ENCODE measurements around the gene CWH43. TPM values are rescaled to one million over a fixed set of nuclear protein-coding genes. Genes with fewer than 3 reads are reported as not detected.

Gene CWH43
- total RNA-seq, 3 donors from 2014 or later (not counting 1 experiment from before 2014, with no cell fraction given), result not detected

DNA sequence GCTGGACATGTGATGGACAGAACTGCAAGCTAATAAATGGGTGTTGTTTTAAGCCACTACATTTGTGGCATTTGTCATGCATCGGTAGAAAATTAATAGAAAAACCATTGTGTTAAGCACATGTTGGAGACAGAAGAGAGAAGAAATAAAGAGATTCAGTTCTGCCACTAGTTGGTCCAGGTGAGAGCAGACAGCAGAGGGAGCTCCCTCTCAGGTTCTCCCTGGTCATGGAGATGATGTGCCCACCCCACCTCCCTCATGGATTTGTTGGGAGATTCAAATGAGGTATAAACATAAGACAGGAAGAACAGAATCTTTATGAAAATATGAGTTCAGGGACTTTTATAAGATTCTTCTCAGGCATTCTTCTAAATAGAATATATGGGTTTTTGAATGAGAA is 42.7 kb upstream of the CWH43 start:
- no peak for DNase-seq

DNA sequence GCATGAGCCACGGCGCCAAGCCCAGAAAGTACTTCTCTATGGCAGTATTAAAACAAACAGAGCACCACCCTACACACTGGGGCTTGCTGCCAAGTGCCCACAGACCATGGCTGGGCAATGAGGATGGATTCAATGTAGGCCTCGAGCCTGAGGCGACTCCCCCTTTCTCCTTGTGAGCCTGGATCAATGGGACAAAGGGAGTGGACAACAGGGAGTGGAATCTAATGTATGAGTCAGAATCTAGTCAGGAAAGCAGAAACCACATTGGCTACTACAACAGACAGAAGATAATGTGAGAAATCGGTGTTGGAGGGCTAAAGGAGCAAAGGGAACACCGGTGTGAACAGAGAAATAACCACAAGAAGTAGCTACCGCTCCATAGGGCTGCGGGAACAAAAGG is 41.8 kb upstream of the CWH43 start:
- Histone ChIP-seq H3K9me3 (ENCODE audit: control insufficient read depth, insufficient read depth, low read length) (no peaks in the 10 kb centered on the region), H3K4me3 (ENCODE audit: low read length) (no peak overlapping the region), H3K36me3 (ENCODE audit: control insufficient read depth, insufficient read depth, low read length) (no peaks in the 10 kb centered on the region), H3K4me1 (ENCODE audit: control insufficient read depth, insufficient read depth, low read length) (no peaks in the 10 kb centered on the region), H3K27ac (ENCODE audit: low read length) (no peak overlapping the region), H3K27me3 (ENCODE audit: control insufficient read depth, insufficient read depth, low read length) (no peaks in the 10 kb centered on the region)
- Mint-ChIP-seq H3K27me3 (ENCODE audit: low read depth in 2 of 2) (peaks cover 19 to 23% of the 10 kb centered on the region in 2 donors), H3K27ac (no peak overlapping the region), H3K4me3 (no peak overlapping the region), H3K36me3 (no peaks in the 10 kb centered on the region), H3K9me3 (no peaks in the 10 kb centered on the region), H3K4me1 (no peaks in the 10 kb centered on the region)
- intact Hi-C loops (cut with micrococcal nuclease), result no loop called here
- DNase-seq (no peak), ATAC-seq (no peak)
- 79% methylated on average over 8 of the region's 8 CpGs for WGBS (ENCODE audit: insufficient coverage)
- TF ChIP-seq, protein P1, sequence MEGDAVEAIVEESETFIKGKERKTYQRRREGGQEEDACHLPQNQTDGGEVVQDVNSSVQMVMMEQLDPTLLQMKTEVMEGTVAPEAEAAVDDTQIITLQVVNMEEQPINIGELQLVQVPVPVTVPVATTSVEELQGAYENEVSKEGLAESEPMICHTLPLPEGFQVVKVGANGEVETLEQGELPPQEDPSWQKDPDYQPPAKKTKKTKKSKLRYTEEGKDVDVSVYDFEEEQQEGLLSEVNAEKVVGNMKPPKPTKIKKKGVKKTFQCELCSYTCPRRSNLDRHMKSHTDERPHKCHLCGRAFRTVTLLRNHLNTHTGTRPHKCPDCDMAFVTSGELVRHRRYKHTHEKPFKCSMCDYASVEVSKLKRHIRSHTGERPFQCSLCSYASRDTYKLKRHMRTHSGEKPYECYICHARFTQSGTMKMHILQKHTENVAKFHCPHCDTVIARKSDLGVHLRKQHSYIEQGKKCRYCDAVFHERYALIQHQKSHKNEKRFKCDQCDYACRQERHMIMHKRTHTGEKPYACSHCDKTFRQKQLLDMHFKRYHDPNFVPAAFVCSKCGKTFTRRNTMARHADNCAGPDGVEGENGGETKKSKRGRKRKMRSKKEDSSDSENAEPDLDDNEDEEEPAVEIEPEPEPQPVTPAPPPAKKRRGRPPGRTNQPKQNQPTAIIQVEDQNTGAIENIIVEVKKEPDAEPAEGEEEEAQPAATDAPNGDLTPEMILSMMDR (IDR thresholded peaks at IDR 0.05), result no peak

More for the DNA sequence above, 42.7 kb upstream of the CWH43 start:
- intact Hi-C loops (cut with micrococcal nuclease), result no loop called here
- Histone ChIP-seq H3K4me3 (ENCODE audit: low read length) (no peak overlapping the region), H3K4me1 (ENCODE audit: control insufficient read depth, insufficient read depth, low read length) (no peaks in the 10 kb centered on the region), H3K27ac (ENCODE audit: low read length) (no peak overlapping the region), H3K9me3 (ENCODE audit: control insufficient read depth, insufficient read depth, low read length) (no peaks in the 10 kb centered on the region), H3K36me3 (ENCODE audit: control insufficient read depth, insufficient read depth, low read length) (no peaks in the 10 kb centered on the region), H3K27me3 (ENCODE audit: control insufficient read depth, insufficient read depth, low read length) (no peaks in the 10 kb centered on the region)
- Mint-ChIP-seq H3K36me3 (no peaks in the 10 kb centered on the region), H3K9me3 (no peaks in the 10 kb centered on the region), H3K27ac (no peak overlapping the region), H3K4me3 (no peak overlapping the region), H3K27me3 (ENCODE audit: low read depth in 2 of 2) (peaks cover 18 to 23% of the 10 kb centered on the region in 2 donors), H3K4me1 (no peaks in the 10 kb centered on the region)
- WGBS (ENCODE audit: insufficient coverage), result 91% methylated on average over 1 of the region's 1 CpG
- TF ChIP-seq, protein P1 (IDR thresholded peaks at IDR 0.05), result no peak
- ATAC-seq, result no peak

DNA sequence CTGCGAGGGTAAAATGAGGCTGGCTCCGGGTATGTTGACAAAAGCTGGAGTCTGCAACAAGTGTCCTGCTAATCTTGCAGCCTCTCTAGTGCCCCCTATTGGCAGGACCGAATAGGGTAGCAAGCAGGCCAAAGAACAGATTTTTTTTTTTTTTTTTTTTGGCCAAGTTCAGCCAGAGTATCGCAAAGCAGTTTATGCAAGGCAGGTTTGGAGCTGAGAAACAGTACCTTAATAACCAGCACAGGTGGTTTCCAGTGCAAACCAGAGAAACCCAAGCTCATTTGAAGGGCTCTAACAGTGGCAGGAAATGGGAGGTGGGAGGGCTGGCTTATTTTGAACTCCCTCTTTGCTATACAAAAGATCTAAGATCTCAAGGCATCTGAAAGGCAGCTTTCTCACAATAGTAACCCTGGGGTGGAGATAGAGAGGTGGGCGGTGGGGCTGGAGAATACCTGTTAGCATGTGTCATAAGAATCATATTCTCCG is 41.3 kb upstream of the CWH43 start:
- Histone ChIP-seq H3K9me3 (ENCODE audit: control insufficient read depth, insufficient read depth, low read length) (no peaks in the 10 kb centered on the region), H3K4me1 (ENCODE audit: control insufficient read depth, insufficient read depth, low read length) (no peaks in the 10 kb centered on the region), H3K27me3 (ENCODE audit: control insufficient read depth, insufficient read depth, low read length) (no peaks in the 10 kb centered on the region), H3K36me3 (ENCODE audit: control insufficient read depth, insufficient read depth, low read length) (no peaks in the 10 kb centered on the region), H3K27ac (ENCODE audit: low read length) (no peak overlapping the region), H3K4me3 (ENCODE audit: low read length) (no peak overlapping the region)
- no peaks in the 10 kb centered on the region for H3K9me3 Mint-ChIP-seq
- intact Hi-C loops (cut with micrococcal nuclease), result no loop called here
- H3K27me3 Mint-ChIP-seq (ENCODE audit: low read depth in 2 of 2), result peaks cover 19 to 23% of the 10 kb centered on the region in 2 donors
- WGBS (ENCODE audit: insufficient coverage), result 63% methylated on average over 6 of the region's 6 CpGs
- ATAC-seq (peak in 1 of 3 donors; percentile 29), DNase-seq (peak in 1 of 2 donors; percentile 74)
- H3K36me3 Mint-ChIP-seq, result no peaks in the 10 kb centered on the region
- TF ChIP-seq, protein P1 (IDR thresholded peaks at IDR 0.05), result no peak
- no peak overlapping the region for H3K4me3 Mint-ChIP-seq
- no peaks in the 10 kb centered on the region for H3K4me1 Mint-ChIP-seq
- H3K27ac Mint-ChIP-seq, result no peak overlapping the region

DNA sequence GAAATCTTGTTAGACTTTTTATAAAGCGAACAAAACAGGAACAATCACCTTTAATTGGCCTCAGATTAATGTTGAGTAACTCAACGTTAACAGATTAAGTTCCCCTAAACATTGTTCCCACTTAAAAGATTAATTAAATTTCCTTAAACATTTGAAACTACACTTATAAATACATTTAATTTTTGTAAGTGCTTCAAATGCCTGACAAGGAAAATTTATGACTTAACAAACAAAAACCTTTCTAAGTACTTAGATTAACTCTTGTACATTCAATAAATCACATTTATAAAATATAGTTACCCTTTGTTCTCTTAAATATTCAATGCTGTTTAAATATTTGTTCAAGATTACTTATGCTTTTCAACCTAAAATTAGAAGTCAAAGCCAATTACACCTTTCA is 40.1 kb upstream of the CWH43 start:
- Histone ChIP-seq H3K27me3 (ENCODE audit: control insufficient read depth, insufficient read depth, low read length) (no peaks in the 10 kb centered on the region), H3K27ac (ENCODE audit: low read length) (no peak overlapping the region), H3K4me3 (ENCODE audit: low read length) (no peak overlapping the region), H3K9me3 (ENCODE audit: control insufficient read depth, insufficient read depth, low read length) (no peaks in the 10 kb centered on the region), H3K4me1 (ENCODE audit: control insufficient read depth, insufficient read depth, low read length) (no peaks in the 10 kb centered on the region), H3K36me3 (ENCODE audit: control insufficient read depth, insufficient read depth, low read length) (no peaks in the 10 kb centered on the region)
- peaks cover 17 to 21% of the 10 kb centered on the region in 2 donors for H3K27me3 Mint-ChIP-seq (ENCODE audit: low read depth in 2 of 2)
- no peaks in the 10 kb centered on the region for H3K36me3 Mint-ChIP-seq
- intact Hi-C loops (cut with micrococcal nuclease), result no loop called here
- H3K9me3 Mint-ChIP-seq, result no peaks in the 10 kb centered on the region
- 90% methylated on average over 2 of the region's 2 CpGs for WGBS (ENCODE audit: insufficient coverage)
- no peak for ATAC-seq
- DNase-seq, result no peak
- no peak overlapping the region for H3K27ac Mint-ChIP-seq
- H3K4me3 Mint-ChIP-seq, result no peak overlapping the region
- TF ChIP-seq, protein P1 (IDR thresholded peaks at IDR 0.05), result no peak
- H3K4me1 Mint-ChIP-seq, result no peaks in the 10 kb centered on the region

Data from natural killer cell (primary cell).